NCI-H2107 treated with DMSO at 0.1 percent for 48 hours (cell line): ENCODE measurements around the gene GJB4.
"Not testable (repeated sequence)": the region's sequence is repeated elsewhere in the genome, so short reads cannot be mapped to it uniquely, and the experiment has no call there.

ENCODE experiments used
- DNase-seq: peaks from one replicate; lab custom pipeline; 2025; ENCODE audit not compliant: unreplicated experiment; lab: John Stamatoyannopoulos, UW

GJB4 gene

GRCh38 chr1:34759503-34760357 lies at the start of gene GJB4:
Gene GJB4, plus strand, starts transcription at chr1:34759740. Its CDS starts 1,515 bp downstream, at chr1:34761255.
- DNase-seq, result no peak

- no peak for DNase-seq
These were observed 48.7 kb upstream of the GJB4 start for GRCh38 chr1:34710812-34711211.

- no peak for DNase-seq
These were observed 48.1 kb upstream of the GJB4 start for GRCh38 chr1:34711485-34711884.

- no peak for DNase-seq
These were observed 47.4 kb upstream of the GJB4 start for GRCh38 chr1:34712007-34712688.

GRCh38 chr1:34713443-34713842 lies 46.1 kb upstream of the GJB4 start:
- DNase-seq, result no peak

GRCh38 chr1:34714386-34714785 lies 45.2 kb upstream of the GJB4 start:
- no peak for DNase-seq

- no peak for DNase-seq
These were observed 44.4 kb upstream of the GJB4 start for GRCh38 chr1:34715139-34715538.

- no peak for DNase-seq
These were observed 38.3 kb upstream of the GJB4 start for GRCh38 chr1:34721241-34721640.

GRCh38 chr1:34721646-34722355 lies 37.7 kb upstream of the GJB4 start:
- no peak for DNase-seq

- DNase-seq, result no peak
These were observed 32.7 kb upstream of the GJB4 start for GRCh38 chr1:34726861-34727260.

GRCh38 chr1:34730485-34730884 lies 29.1 kb upstream of the GJB4 start:
- DNase-seq, result no peak

- DNase-seq, result not testable (repeated sequence)
These were observed 26.7 kb upstream of the GJB4 start for GRCh38 chr1:34732831-34733230.

GRCh38 chr1:34736692-34737091 lies 22.8 kb upstream of the GJB4 start:
- no peak for DNase-seq

GRCh38 chr1:34737236-34737635 lies 22.3 kb upstream of the GJB4 start:
- DNase-seq, result not testable (repeated sequence)

- DNase-seq, result no peak
These were observed 19.9 kb upstream of the GJB4 start for GRCh38 chr1:34739613-34740012.

- no peak for DNase-seq
These were observed 19.2 kb upstream of the GJB4 start for GRCh38 chr1:34740161-34740868.

GRCh38 chr1:34742667-34743270 lies 16.8 kb upstream of the GJB4 start:
- DNase-seq, result peak; percentile 13

- no peak for DNase-seq
These were observed 15.8 kb upstream of the GJB4 start for GRCh38 chr1:34743775-34744174.

- DNase-seq, result no peak
These were observed 14.7 kb upstream of the GJB4 start for GRCh38 chr1:34744851-34745250.

- DNase-seq, result no peak
These were observed 13.9 kb upstream of the GJB4 start for GRCh38 chr1:34745666-34746065.

- no peak for DNase-seq
These were observed 13.4 kb upstream of the GJB4 start for GRCh38 chr1:34746101-34746500.
